Natural killer cell (primary cell): ENCODE measurements around the gene PIKFYVE. TPM values are rescaled to one million over a fixed set of nuclear protein-coding genes. Genes with fewer than 3 reads are reported as not detected.

ENCODE experiments used
- ATAC-seq, 3 donors: fragments of 150-1000 bp in 2 of 3; fragments of 200-7000 bp in 1 of 3; cut with Tn5 transposase; 1 replicate in 1 of 3; 2 replicates in 2 of 3; pipeline ENCODE4 v1.10.0; 2021; ENCODE audit warnings: mild to moderate bottlenecking in 2 of 3, moderate library complexity in 2 of 3
- DNase-seq, 2 donors: peaks; one replicate each; pipeline versions ENCODE4 v3.0.0 to v3.0.0-alpha.2; 2013 to 2021; ENCODE audit warnings: mixed read lengths in 1 of 2
- H3K27ac ChIP-seq: one replicate; pipeline ENCODE4 v1.5.1; 2013; ENCODE audit warnings: mild to moderate bottlenecking, low read length
- H3K27me3 ChIP-seq: one replicate; pipeline ENCODE4 v1.6.1; 2013; ENCODE audit warnings: low read length; ENCODE audit not compliant: control insufficient read depth, insufficient read depth
- H3K36me3 ChIP-seq: one replicate; pipeline ENCODE4 v1.6.1; 2013; ENCODE audit warnings: low read length; ENCODE audit not compliant: control insufficient read depth, insufficient read depth
- H3K4me1 ChIP-seq: one replicate; pipeline ENCODE4 v1.6.1; 2013; ENCODE audit warnings: low read length; ENCODE audit not compliant: control insufficient read depth, insufficient read depth
- H3K4me3 ChIP-seq: one replicate; pipeline ENCODE4 v1.5.1; 2013; ENCODE audit warnings: low read length
- H3K9me3 ChIP-seq: one replicate; pipeline ENCODE4 v1.6.1; 2013; ENCODE audit warnings: low read length; ENCODE audit not compliant: control insufficient read depth, insufficient read depth
- H3K27ac Mint-ChIP-seq, 2 donors: one replicate each; pipeline ENCODE4 v1.8.0; 2022; ENCODE audit warnings: mild to moderate bottlenecking in 2 of 2, mixed read lengths in 2 of 2, moderate library complexity in 1 of 2
- H3K27me3 Mint-ChIP-seq, 2 donors: one replicate each; pipeline ENCODE4 v1.8.0; 2022; ENCODE audit warnings: low read depth in 2 of 2, mixed read lengths in 2 of 2
- H3K36me3 Mint-ChIP-seq: one replicate; pipeline ENCODE4 v1.8.0; 2022; ENCODE audit warnings: mixed read lengths
- H3K4me1 Mint-ChIP-seq, 2 donors: one replicate each; pipeline ENCODE4 v1.8.0; 2022; ENCODE audit warnings: mixed read lengths in 2 of 2
- H3K4me3 Mint-ChIP-seq: one replicate; pipeline ENCODE4 v1.8.0; 2022; ENCODE audit warnings: mild to moderate bottlenecking, moderate library complexity, mixed read lengths
- H3K9me3 Mint-ChIP-seq, 2 donors: one replicate each; pipeline ENCODE4 v1.8.0; 2022; ENCODE audit warnings: mixed read lengths in 2 of 2
- WGBS: methylation state at CpG from one replicate; pipeline ENCODE4 v1.1.7; 2013; ENCODE audit warnings: missing lambda C conversion rate; ENCODE audit not compliant: insufficient coverage; 5-methylcytosine and 5-hydroxymethylcytosine counted together
- intact Hi-C: fragments of 100-400 bp; cut with micrococcal nuclease; formaldehyde crosslinking; loops from one replicate; pipeline ENCODE4 v1.14.2; 2022
- total RNA-seq, 4 donors: library from RNA; stranded (reverse); fragments of 120-200 nt in 1 of 4; gene quantifications; one replicate each; pipeline versions ENCODE4 v1.2.3 to v1.2.4, GENCODE V29; 2013 to 2022
- TF ChIP-seq, protein P1 (sequence below): fragments of 200-600 bp; IDR thresholded peaks from one replicate; pipeline ENCODE4 v1.8.0; 2022; ENCODE audit warnings: antibody characterized with exemption

PIKFYVE gene
- total RNA-seq, 3 donors from 2014 or later (not counting 1 experiment from before 2014, with no cell fraction given) = 38.9 to 48.7 (median 39.2) TPM

DNA sequence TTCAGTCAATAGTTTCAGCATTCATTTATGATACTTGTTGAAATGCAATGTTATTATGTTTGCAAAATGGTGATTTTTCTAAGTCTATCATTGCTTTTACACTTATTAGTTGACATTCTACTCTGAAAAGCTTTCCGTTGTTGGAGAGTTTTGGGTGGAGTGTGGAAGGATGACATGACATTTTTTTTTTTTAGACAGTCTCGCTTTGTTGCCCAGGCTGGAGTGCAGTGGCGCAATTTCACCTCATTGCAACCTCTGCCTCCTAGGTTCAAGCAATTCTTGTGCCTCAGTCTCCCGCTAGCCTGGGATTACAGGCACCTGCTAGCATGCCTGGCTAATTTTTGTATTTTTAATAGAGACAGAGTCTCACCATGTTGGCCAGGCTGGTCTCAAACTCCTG lies 29.8 kb downstream of the PIKFYVE start:
- Histone ChIP-seq H3K4me1 (no peaks in the 10 kb centered on the region), H3K4me3 (no peak overlapping the region), H3K36me3 (peaks cover 48% of the 10 kb centered on the region), H3K9me3 (no peaks in the 10 kb centered on the region), H3K27me3 (no peaks in the 10 kb centered on the region), H3K27ac (no peak overlapping the region)
- TF ChIP-seq, protein P1, sequence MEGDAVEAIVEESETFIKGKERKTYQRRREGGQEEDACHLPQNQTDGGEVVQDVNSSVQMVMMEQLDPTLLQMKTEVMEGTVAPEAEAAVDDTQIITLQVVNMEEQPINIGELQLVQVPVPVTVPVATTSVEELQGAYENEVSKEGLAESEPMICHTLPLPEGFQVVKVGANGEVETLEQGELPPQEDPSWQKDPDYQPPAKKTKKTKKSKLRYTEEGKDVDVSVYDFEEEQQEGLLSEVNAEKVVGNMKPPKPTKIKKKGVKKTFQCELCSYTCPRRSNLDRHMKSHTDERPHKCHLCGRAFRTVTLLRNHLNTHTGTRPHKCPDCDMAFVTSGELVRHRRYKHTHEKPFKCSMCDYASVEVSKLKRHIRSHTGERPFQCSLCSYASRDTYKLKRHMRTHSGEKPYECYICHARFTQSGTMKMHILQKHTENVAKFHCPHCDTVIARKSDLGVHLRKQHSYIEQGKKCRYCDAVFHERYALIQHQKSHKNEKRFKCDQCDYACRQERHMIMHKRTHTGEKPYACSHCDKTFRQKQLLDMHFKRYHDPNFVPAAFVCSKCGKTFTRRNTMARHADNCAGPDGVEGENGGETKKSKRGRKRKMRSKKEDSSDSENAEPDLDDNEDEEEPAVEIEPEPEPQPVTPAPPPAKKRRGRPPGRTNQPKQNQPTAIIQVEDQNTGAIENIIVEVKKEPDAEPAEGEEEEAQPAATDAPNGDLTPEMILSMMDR = no peak
- no peaks in the 10 kb centered on the region for H3K9me3 Mint-ChIP-seq
- no peaks in the 10 kb centered on the region for H3K27me3 Mint-ChIP-seq
- H3K4me1 Mint-ChIP-seq = peaks cover 42 to 46% of the 10 kb centered on the region in 2 donors
- intact Hi-C loops = no loop called here
- ATAC-seq (no peak), DNase-seq (no peak)
- no peak overlapping the region for H3K27ac Mint-ChIP-seq
- 98% methylated on average over 4 of the region's 4 CpGs for WGBS
- peaks cover 25% of the 10 kb centered on the region for H3K36me3 Mint-ChIP-seq
- H3K4me3 Mint-ChIP-seq = no peak overlapping the region

DNA sequence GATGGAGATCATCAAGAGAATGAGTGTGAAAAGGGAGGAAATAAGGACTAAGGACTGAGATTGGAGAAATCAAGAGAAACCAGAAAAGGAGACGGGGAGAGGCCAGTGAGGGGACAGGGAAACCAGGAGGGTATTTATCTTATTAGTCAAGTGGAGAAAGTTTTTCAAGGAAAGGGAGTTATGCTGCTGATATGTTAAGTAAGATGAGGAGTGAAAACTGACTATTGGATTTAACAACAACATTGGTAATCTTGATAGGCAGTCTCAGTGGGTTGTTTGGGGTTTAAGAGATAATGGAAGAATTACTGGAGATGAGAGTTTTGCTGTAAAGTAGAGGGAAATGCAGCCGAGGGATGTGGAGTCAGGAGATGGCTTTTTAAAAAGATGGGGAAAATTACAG lies 30.6 kb downstream of the PIKFYVE start:
- 94% methylated on average over 2 of the region's 2 CpGs for WGBS
- Histone ChIP-seq H3K4me1 (no peaks in the 10 kb centered on the region), H3K27me3 (no peaks in the 10 kb centered on the region), H3K36me3 (peaks cover 53% of the 10 kb centered on the region), H3K4me3 (no peak overlapping the region), H3K27ac (no peak overlapping the region), H3K9me3 (no peaks in the 10 kb centered on the region)
- H3K4me1 Mint-ChIP-seq = peaks cover 38% of the 10 kb centered on the region in 2 donors
- TF ChIP-seq, protein P1 = no peak
- H3K4me3 Mint-ChIP-seq = no peak overlapping the region
- DNase-seq (no peak), ATAC-seq (no peak)
- H3K9me3 Mint-ChIP-seq = no peaks in the 10 kb centered on the region
- intact Hi-C loops = no loop called here
- H3K36me3 Mint-ChIP-seq = peaks cover 19% of the 10 kb centered on the region
- H3K27ac Mint-ChIP-seq = no peak overlapping the region
- no peaks in the 10 kb centered on the region for H3K27me3 Mint-ChIP-seq

DNA sequence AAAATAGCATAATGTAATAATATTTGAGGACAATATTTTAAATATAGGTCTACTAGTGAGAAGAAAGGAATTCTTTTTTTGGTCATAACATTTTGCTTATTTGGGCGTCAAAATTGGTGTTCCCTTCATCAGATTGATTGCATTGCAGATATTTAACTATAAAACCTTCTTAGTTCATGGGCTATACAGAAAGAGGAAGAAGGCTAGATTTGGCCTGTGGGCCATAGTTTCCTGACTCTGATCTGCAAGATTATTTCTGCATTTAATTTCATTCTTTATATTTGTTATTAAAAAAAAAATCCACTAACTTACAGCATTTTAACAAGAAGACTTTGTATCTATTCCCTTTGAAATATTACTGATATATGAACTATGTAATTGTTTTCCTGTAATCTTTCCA lies 31.9 kb downstream of the PIKFYVE start:
- 40% methylated on average over 1 of the region's 1 CpG for WGBS
- H3K4me3 Mint-ChIP-seq = no peak overlapping the region
- no peak overlapping the region for H3K27ac ChIP-seq
- no peaks in the 10 kb centered on the region for H3K4me1 ChIP-seq
- H3K27me3 Mint-ChIP-seq = no peaks in the 10 kb centered on the region
- H3K36me3 Mint-ChIP-seq = peaks cover 19% of the 10 kb centered on the region
- H3K9me3 ChIP-seq = no peaks in the 10 kb centered on the region
- H3K36me3 ChIP-seq = peaks cover 51% of the 10 kb centered on the region
- H3K27ac Mint-ChIP-seq = no peak overlapping the region
- DNase-seq = no peak
- H3K4me3 ChIP-seq = no peak overlapping the region
- intact Hi-C loops = no loop called here
- no peak for ATAC-seq
- H3K27me3 ChIP-seq = no peaks in the 10 kb centered on the region
- TF ChIP-seq, protein P1 = no peak
- no peaks in the 10 kb centered on the region for H3K9me3 Mint-ChIP-seq
- peaks cover 27 to 28% of the 10 kb centered on the region in 2 donors for H3K4me1 Mint-ChIP-seq

DNA sequence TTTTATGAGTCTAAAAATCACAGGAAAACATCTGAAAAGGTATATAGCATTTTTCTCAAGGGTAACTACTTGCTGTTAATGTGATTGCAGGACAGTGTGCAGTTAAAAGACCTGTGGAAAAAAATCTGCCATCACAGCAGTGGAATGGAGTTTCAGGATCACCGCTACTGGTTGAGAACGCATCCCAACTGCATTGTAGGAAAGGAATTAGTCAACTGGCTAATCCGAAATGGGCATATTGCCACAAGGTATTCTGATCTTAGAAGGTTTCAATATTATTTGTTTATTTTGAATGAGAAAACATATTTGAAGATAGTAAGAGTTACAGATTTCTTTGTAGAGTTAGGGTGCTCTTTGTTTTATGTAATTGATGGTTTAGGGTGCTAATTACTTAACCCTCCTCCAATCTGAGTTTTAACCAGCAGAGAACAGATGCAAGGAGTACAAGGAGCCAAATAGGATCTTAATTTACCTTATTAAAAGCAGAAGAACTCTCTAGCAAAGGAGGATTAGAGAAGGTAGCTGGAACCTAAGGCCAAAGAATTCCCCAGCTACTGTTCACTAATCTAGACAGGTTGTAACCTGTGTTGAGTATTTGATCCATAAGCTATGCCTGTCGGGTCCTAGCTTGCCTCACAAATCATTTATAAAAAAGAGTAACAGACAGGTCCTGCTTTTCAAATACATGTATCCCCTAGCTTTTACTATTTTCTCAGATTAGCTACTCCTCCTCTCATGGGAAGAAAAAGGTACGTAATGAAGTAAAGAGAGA lies 35.0 kb downstream of the PIKFYVE start:
- WGBS = 98% methylated on average over 4 of the region's 5 CpGs
- H3K36me3 Mint-ChIP-seq = peaks cover 26% of the 10 kb centered on the region

More for the DNA sequence above, 35.0 kb downstream of the PIKFYVE start:
- Mint-ChIP-seq H3K4me1 (peaks cover 6 to 7% of the 10 kb centered on the region in 2 donors), H3K27me3 (no peaks in the 10 kb centered on the region), H3K9me3 (no peaks in the 10 kb centered on the region), H3K4me3 (no peak overlapping the region), H3K27ac (no peak overlapping the region)
- intact Hi-C loops = no loop called here
- no peak for ATAC-seq
- no peaks in the 10 kb centered on the region for H3K27me3 ChIP-seq
- no peak overlapping the region for H3K27ac ChIP-seq
- no peak overlapping the region for H3K4me3 ChIP-seq
- TF ChIP-seq, protein P1 = no peak
- DNase-seq = no peak
- no peaks in the 10 kb centered on the region for H3K9me3 ChIP-seq
- H3K36me3 ChIP-seq = peaks cover 75% of the 10 kb centered on the region
- no peaks in the 10 kb centered on the region for H3K4me1 ChIP-seq
